Measurements from ENCODE around the gene UCK1.

The UCK1 gene

GRCh38 chr9:131484560-131485185, 46.4 kb downstream of the UCK1 start:
- H4K20me1 ChIP-seq (ENCODE audit: insufficient read depth, low read length, poor library complexity, severe bottlenecking): peaks cover 14% of the 10 kb centered on the region
- H3K4me2 ChIP-seq (ENCODE audit: low read depth, low read length, poor library complexity, severe bottlenecking): no peak overlapping the region
- no peak overlapping the region for H3K9ac ChIP-seq (ENCODE audit: low read depth, low read length, poor library complexity, severe bottlenecking)
- H3K79me2 ChIP-seq (ENCODE audit: insufficient read depth, low read length): no peaks in the 10 kb centered on the region
- no peaks in the 10 kb centered on the region for H3K4me1 ChIP-seq (ENCODE audit: insufficient read depth, low read length, poor library complexity, severe bottlenecking)
- no peak overlapping the region for H2AFZ ChIP-seq (ENCODE audit: low read length)
- H3K27me3 ChIP-seq (ENCODE audit: insufficient read depth, low read length, poor library complexity, severe bottlenecking): no peaks in the 10 kb centered on the region
- H3K9me2 ChIP-seq (replicated peaks; ENCODE audit: low read depth, low read length): no peaks in the 10 kb centered on the region
- no peak overlapping the region for H3K4me3 ChIP-seq (ENCODE audit: low read length, poor library complexity, severe bottlenecking)
- peaks cover 96% of the 10 kb centered on the region; the same call in 1 of the 2 replicates for H3K36me3 ChIP-seq (ENCODE audit: insufficient read depth, low read length)
- no peak for TF ChIP-seq CTCF (conservative IDR thresholded peaks at IDR 0.05; ENCODE audit: low read length)
- TF ChIP-seq EZH2phosphoT487 (IDR thresholded peaks at IDR 0.05; ENCODE audit: borderline replicate concordance): no peak
- H3F3A ChIP-seq (ENCODE audit: low read depth): no peaks in the 10 kb centered on the region
- no peaks in the 10 kb centered on the region for H3K9me3 ChIP-seq (ENCODE audit: insufficient read depth, low read depth, low read length)

GRCh38 chr9:131484051-131484445, 47.0 kb downstream of the UCK1 start:
- Histone ChIP-seq H3K9me2 (replicated peaks; ENCODE audit: low read depth, low read length) (no peaks in the 10 kb centered on the region), H3K9ac (ENCODE audit: low read depth, low read length, poor library complexity, severe bottlenecking) (no peak overlapping the region), H3F3A (ENCODE audit: low read depth) (no peaks in the 10 kb centered on the region), H3K9me3 (ENCODE audit: insufficient read depth, low read depth, low read length) (no peaks in the 10 kb centered on the region), H3K4me2 (ENCODE audit: low read depth, low read length, poor library complexity, severe bottlenecking) (no peak overlapping the region), H3K4me3 (ENCODE audit: low read length, poor library complexity, severe bottlenecking) (no peak overlapping the region), H3K36me3 (ENCODE audit: insufficient read depth, low read length) (peaks cover 96% of the 10 kb centered on the region; the same call in 1 of the 2 replicates), H2AFZ (ENCODE audit: low read length) (no peak overlapping the region), H3K79me2 (ENCODE audit: insufficient read depth, low read length) (no peaks in the 10 kb centered on the region), H3K27me3 (ENCODE audit: insufficient read depth, low read length, poor library complexity, severe bottlenecking) (no peaks in the 10 kb centered on the region), H3K4me1 (ENCODE audit: insufficient read depth, low read length, poor library complexity, severe bottlenecking) (no peaks in the 10 kb centered on the region), H4K20me1 (ENCODE audit: insufficient read depth, low read length, poor library complexity, severe bottlenecking) (peaks cover 14% of the 10 kb centered on the region)
- no peak for TF ChIP-seq EZH2phosphoT487 (IDR thresholded peaks at IDR 0.05; ENCODE audit: borderline replicate concordance)

GRCh38 chr9:131483319-131484050, 47.6 kb downstream of the UCK1 start:
- Histone ChIP-seq H3F3A (ENCODE audit: low read depth) (no peaks in the 10 kb centered on the region), H3K4me2 (ENCODE audit: low read depth, low read length, poor library complexity, severe bottlenecking) (no peak overlapping the region), H3K9me2 (replicated peaks; ENCODE audit: low read depth, low read length) (no peaks in the 10 kb centered on the region), H3K27me3 (ENCODE audit: insufficient read depth, low read length, poor library complexity, severe bottlenecking) (no peaks in the 10 kb centered on the region), H4K20me1 (ENCODE audit: insufficient read depth, low read length, poor library complexity, severe bottlenecking) (peaks cover 13% of the 10 kb centered on the region), H3K36me3 (ENCODE audit: insufficient read depth, low read length) (peaks cover 96% of the 10 kb centered on the region; the same call in 1 of the 2 replicates), H3K4me3 (ENCODE audit: low read length, poor library complexity, severe bottlenecking) (no peak overlapping the region), H3K9ac (ENCODE audit: low read depth, low read length, poor library complexity, severe bottlenecking) (no peak overlapping the region), H3K9me3 (ENCODE audit: insufficient read depth, low read depth, low read length) (no peaks in the 10 kb centered on the region), H2AFZ (ENCODE audit: low read length) (no peak overlapping the region), H3K4me1 (ENCODE audit: insufficient read depth, low read length, poor library complexity, severe bottlenecking) (no peaks in the 10 kb centered on the region), H3K79me2 (ENCODE audit: insufficient read depth, low read length) (no peaks in the 10 kb centered on the region)
- TF ChIP-seq CTCF (conservative IDR thresholded peaks at IDR 0.05; ENCODE audit: low read length) (no peak), EZH2phosphoT487 (IDR thresholded peaks at IDR 0.05; ENCODE audit: borderline replicate concordance) (no peak)
